MCF 10A (cell line): ENCODE results near the gene PISD. TPM values are rescaled to one million over a fixed set of nuclear protein-coding genes. Genes with fewer than 3 reads are reported as not detected.

Experiments used
- BruUV-seq: library from RNA; stranded (reverse); fragments of 400-500 nt; replicated peaks from 2 replicates; lab custom pipeline; 2021; lab: Mats Ljungman, UMichigan
- CTCF ChIA-PET: fragments of 300-600 bp; sonication (Branson Sonifier 250); formaldehyde crosslinking; extraction: SDS; loops from one replicate; lab custom pipeline; 2021; ENCODE audit warnings: antibody characterized with exemption, inconsistent platforms; lab: Yijun Ruan, JAX
- POLR2A ChIA-PET: fragments of 300-600, 350-650 bp; sonication (Branson Sonifier 250); formaldehyde crosslinking; extraction: SDS; loops from one replicate; lab custom pipeline; 2020; ENCODE audit warnings: antibody characterized with exemption, inconsistent platforms; lab: Yijun Ruan, JAX
- DNase-seq: peaks from one replicate; pipeline ENCODE4 v3.0.0-alpha.2; 2018; ENCODE audit not compliant: unreplicated experiment
- H3K27ac Mint-ChIP-seq: one replicate; pipeline ENCODE4 v1.8.0; 2022; ENCODE audit warnings: mild to moderate bottlenecking, low read depth, mixed read lengths; ENCODE audit not compliant: unreplicated experiment
- H3K27me3 Mint-ChIP-seq: one replicate; pipeline ENCODE4 v1.8.0; 2022; ENCODE audit warnings: mixed read lengths; ENCODE audit not compliant: insufficient read depth, unreplicated experiment
- H3K36me3 Mint-ChIP-seq: one replicate; pipeline ENCODE4 v1.8.0; 2022; ENCODE audit warnings: mild to moderate bottlenecking, moderate library complexity, mixed read lengths; ENCODE audit not compliant: insufficient read depth, unreplicated experiment
- H3K4me1 Mint-ChIP-seq: one replicate; pipeline ENCODE4 v1.8.0; 2022; ENCODE audit warnings: mixed read lengths; ENCODE audit not compliant: insufficient read depth, unreplicated experiment
- H3K4me3 Mint-ChIP-seq: one replicate; pipeline ENCODE4 v1.8.0; 2022; ENCODE audit warnings: mild to moderate bottlenecking, moderate library complexity, mixed read lengths; ENCODE audit not compliant: unreplicated experiment
- H3K9me3 Mint-ChIP-seq: one replicate; pipeline ENCODE4 v1.8.0; 2022; ENCODE audit warnings: mixed read lengths; ENCODE audit not compliant: unreplicated experiment
- intact Hi-C: fragments of 100-400 bp; cut with micrococcal nuclease; formaldehyde crosslinking; loops from 2 replicates; pipeline ENCODE4 v1.14.1; 2022
- total RNA-seq: library from RNA; stranded (reverse); gene quantifications from 2 replicates; pipeline ENCODE4 v1.2.3, GENCODE V29; 2022
- TF ChIP-seq, protein P1 (sequence below): fragments of 200-600 bp; IDR thresholded peaks from one replicate; pipeline ENCODE4 v1.8.0; 2022; ENCODE audit warnings: antibody characterized with exemption, mild to moderate bottlenecking; ENCODE audit not compliant: unreplicated experiment

The PISD gene
- total RNA-seq, 1 experiment from 2014 or later, result 48.2 TPM

DNA sequence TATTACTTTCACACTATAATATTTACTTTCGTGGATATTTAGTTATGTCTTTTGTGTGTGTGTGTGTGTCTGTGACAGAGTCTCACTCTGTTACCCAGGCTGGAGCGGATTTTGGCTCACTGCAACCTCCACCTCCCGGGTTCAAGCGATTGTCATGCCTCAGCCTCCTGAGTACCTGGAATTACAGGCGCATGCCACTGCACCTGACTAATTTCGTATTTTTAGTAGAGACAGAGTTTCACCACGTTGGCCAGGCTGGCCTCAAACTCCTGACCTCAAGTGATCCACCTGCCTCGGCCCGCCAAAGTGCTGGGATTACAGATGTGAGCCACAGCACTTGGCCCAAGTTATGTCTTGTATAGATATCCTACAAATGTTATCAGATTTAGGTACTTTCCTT, 9.9 kb downstream of the PISD start:
- no peak for DNase-seq
- TF ChIP-seq, protein P1, sequence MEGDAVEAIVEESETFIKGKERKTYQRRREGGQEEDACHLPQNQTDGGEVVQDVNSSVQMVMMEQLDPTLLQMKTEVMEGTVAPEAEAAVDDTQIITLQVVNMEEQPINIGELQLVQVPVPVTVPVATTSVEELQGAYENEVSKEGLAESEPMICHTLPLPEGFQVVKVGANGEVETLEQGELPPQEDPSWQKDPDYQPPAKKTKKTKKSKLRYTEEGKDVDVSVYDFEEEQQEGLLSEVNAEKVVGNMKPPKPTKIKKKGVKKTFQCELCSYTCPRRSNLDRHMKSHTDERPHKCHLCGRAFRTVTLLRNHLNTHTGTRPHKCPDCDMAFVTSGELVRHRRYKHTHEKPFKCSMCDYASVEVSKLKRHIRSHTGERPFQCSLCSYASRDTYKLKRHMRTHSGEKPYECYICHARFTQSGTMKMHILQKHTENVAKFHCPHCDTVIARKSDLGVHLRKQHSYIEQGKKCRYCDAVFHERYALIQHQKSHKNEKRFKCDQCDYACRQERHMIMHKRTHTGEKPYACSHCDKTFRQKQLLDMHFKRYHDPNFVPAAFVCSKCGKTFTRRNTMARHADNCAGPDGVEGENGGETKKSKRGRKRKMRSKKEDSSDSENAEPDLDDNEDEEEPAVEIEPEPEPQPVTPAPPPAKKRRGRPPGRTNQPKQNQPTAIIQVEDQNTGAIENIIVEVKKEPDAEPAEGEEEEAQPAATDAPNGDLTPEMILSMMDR, result no peak
- no peaks in the 10 kb centered on the region for H3K9me3 Mint-ChIP-seq
- no peaks in the 10 kb centered on the region for H3K27me3 Mint-ChIP-seq
- H3K4me1 Mint-ChIP-seq, result peaks cover 17% of the 10 kb centered on the region
- H3K36me3 Mint-ChIP-seq, result peaks cover 47% of the 10 kb centered on the region
- no peak overlapping the region for H3K4me3 Mint-ChIP-seq
- intact Hi-C loops, result no loop called here
- BruUV-seq, result no TSS peak
- CTCF ChIA-PET, result interaction anchor here (0.9 to 1.1 kb wide), 2 partner anchors 9 to 29 kb away, joined by 3 to 4 read pairs; no protein-coding TSS in a partner anchor
- POLR2A ChIA-PET, result interaction anchor here (1.4 to 2.0 kb wide), 2 partner anchors 10 to 31 kb away, joined by 4 to 17 read pairs; partner anchors contain the start of gene PISD
- no peak overlapping the region for H3K27ac Mint-ChIP-seq

DNA sequence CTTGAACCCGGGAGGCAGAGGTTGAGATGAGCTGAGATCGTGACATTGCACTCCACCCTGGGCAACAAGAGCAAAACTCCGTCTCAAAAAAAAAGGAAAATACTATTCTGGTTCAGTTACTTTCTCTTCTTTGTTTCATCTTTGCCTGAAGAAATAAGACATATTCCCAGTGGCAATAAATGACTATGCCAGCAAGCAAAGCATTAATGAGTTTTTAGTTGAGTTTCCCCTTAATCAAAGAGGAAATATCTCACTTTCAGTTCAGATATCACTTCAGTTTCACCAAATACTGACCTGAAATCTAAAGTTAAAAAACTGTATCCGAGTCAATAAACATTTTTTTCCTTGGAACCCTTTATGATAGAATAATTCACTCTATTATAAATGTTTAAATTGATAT, 10.4 kb downstream of the PISD start:
- Mint-ChIP-seq H3K27ac (no peak overlapping the region), H3K4me1 (peaks cover 19% of the 10 kb centered on the region), H3K36me3 (peaks cover 51% of the 10 kb centered on the region), H3K4me3 (no peak overlapping the region), H3K27me3 (no peaks in the 10 kb centered on the region), H3K9me3 (no peaks in the 10 kb centered on the region)
- TF ChIP-seq, protein P1, result no peak
- ChIA-PET CTCF (no interaction called here), POLR2A (interaction anchor here (1.4 to 3.4 kb wide), 2 partner anchors 9 to 32 kb away, joined by 4 to 63 read pairs; partner anchors contain the start of gene PISD)
- intact Hi-C loops, result no loop called here
- no peak for DNase-seq
- no TSS peak for BruUV-seq

DNA sequence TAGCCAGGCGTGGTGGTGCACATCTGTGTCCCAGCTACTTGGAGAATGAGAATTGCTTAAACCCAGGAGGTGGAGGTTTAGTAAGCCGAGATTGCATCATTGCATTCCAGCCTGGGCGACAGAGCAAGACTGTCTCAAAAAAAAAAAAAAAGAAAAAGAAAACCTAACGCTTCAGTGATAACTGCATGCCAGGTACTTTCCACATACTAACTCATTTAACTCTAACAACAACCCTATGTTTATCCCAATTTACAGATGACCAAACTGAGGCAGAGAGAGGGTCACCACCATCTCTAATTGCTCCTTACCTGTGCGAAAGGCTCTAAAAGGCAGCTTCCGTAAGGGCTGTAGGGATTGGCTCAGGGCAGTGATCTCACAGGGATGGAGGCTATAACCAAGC, 11.6 kb downstream of the PISD start:
- Mint-ChIP-seq H3K27me3 (no peaks in the 10 kb centered on the region), H3K4me1 (peaks cover 23% of the 10 kb centered on the region), H3K27ac (no peak overlapping the region), H3K9me3 (no peaks in the 10 kb centered on the region), H3K4me3 (no peak overlapping the region), H3K36me3 (peaks cover 64% of the 10 kb centered on the region)
- no TSS peak for BruUV-seq
- ChIA-PET POLR2A (interaction anchor here (0.6 to 3.4 kb wide), 6 partner anchors 10 to 473 kb away, joined by 3 to 63 read pairs (median 4); partner anchors contain the start of gene PISD), CTCF (interaction anchor here (0.6 to 0.7 kb wide), 2 partner anchors 33 to 567 kb away, joined by 3 read pairs; no protein-coding TSS in a partner anchor)
- DNase-seq, result peak; percentile 86
- TF ChIP-seq, protein P1, result no peak
- intact Hi-C loops, result no loop called here

DNA sequence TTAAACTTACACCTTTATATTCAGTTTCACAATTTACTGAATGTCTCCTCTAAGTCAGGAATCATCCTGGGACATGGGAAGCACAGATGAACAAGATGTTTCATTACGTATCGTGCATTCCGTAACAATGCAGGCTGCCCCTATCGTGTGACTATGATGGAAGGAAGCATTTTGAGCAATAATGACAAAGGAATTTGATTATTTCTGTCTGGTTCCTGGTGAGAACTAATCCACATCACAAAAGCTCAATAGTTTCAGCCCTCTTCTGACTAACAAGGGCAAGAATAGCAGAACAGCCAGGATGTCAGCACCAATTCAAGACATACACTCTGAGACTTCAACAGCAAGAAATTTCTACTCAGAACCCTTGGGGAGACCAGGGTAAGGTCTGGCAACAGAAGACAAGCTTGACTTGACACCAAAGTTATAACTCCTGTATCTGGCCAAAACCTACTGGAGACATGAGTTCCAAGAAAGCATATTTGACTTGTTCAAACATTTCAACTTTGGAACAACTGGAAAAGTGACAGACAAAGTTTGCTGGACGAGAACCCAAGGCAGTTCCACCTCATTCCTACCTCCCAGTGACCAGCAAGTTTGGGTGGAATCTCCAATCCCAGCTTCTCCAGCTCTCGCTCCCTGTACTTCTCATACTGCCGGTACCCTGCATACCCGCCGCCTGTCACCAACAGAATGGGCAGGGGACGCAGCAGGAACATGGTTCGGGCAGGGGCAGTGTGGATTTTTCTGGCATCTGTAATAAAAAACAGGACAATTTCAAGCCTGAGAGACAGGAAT, 14.3 kb downstream of the PISD start:
- CTCF ChIA-PET, result interaction anchor here (0.7 to 1.3 kb wide), 3 partner anchors 12 to 15 kb away, joined by 3 to 4 read pairs (median 3); no protein-coding TSS in a partner anchor
- DNase-seq, result peak; percentile 38
- intact Hi-C loops, result no loop called here

More for the DNA sequence above, 14.3 kb downstream of the PISD start:
- Mint-ChIP-seq H3K4me1 (peaks cover 15% of the 10 kb centered on the region), H3K9me3 (no peaks in the 10 kb centered on the region), H3K27ac (peak overlapping the region; percentile 91), H3K4me3 (peak overlapping the region; percentile 33), H3K36me3 (peaks cover 73% of the 10 kb centered on the region), H3K27me3 (no peaks in the 10 kb centered on the region)
- POLR2A ChIA-PET, result interaction anchor here (0.6 to 3.2 kb wide), 12 partner anchors 8 to 1030 kb away, joined by 3 to 107 read pairs (median 5); partner anchors contain the start of gene PISD
- no TSS peak for BruUV-seq
- TF ChIP-seq, protein P1, result no peak
